ENCODE results near the gene DDX1.

DNA sequence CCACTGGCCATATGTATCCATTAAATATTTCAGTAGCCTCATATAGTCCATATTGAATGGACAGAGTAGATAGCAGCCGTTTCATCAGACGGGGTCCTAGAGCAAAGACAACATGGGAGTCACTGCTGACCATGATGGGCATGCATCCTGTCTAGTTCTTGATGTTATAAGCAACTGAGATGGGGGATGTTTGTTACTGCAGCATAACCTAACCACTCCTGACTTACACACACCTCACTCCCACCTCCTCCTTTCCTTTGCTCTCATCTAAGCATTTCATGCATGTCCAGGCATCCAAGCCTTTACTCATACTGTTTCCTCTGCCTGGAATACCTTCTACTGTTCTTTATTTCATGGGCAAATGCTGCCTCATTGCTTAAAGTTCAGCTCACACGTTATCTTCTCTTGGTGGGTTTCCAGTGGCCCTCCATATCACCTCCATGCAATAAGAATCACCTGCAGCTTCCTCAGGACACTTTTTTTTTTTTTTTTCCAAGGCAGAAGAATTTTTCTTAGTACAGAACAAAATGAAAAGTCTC lies 87.8 kb downstream of the DDX1 start:
- TF ChIP-seq EZH2 (IDR thresholded peaks at IDR 0.05), result no peak
- TF ChIP-seq, protein P1, sequence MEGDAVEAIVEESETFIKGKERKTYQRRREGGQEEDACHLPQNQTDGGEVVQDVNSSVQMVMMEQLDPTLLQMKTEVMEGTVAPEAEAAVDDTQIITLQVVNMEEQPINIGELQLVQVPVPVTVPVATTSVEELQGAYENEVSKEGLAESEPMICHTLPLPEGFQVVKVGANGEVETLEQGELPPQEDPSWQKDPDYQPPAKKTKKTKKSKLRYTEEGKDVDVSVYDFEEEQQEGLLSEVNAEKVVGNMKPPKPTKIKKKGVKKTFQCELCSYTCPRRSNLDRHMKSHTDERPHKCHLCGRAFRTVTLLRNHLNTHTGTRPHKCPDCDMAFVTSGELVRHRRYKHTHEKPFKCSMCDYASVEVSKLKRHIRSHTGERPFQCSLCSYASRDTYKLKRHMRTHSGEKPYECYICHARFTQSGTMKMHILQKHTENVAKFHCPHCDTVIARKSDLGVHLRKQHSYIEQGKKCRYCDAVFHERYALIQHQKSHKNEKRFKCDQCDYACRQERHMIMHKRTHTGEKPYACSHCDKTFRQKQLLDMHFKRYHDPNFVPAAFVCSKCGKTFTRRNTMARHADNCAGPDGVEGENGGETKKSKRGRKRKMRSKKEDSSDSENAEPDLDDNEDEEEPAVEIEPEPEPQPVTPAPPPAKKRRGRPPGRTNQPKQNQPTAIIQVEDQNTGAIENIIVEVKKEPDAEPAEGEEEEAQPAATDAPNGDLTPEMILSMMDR (IDR thresholded peaks at IDR 0.05), result no peak

All from neural progenitor cell (in vitro differentiated cells).